Spleen (tissue), 11 donors: Measurements from ENCODE around the gene CSF2RB. TPM values are rescaled to one million over a fixed set of nuclear protein-coding genes. Genes with fewer than 3 reads are reported as not detected.

Experiments used
- DNase-seq: peaks from one replicate; pipeline ENCODE4 v3.0.0-alpha.2; 2020
- H3K27ac ChIP-seq, 8 donors: fragments of 200-600 bp; sonication (generic) in 7 of 8; 1 replicate in 4 of 8; 2 replicates in 4 of 8; pipeline versions ENCODE4 v1.5.0 to v1.8.0; 2016 to 2021; ENCODE audit warnings: inconsistent platforms in 4 of 8, mild to moderate bottlenecking in 4 of 8, moderate library complexity in 1 of 8
- H3K27me3 ChIP-seq, 7 donors: fragments of 200-600 bp; sonication (generic) in 6 of 7; replicated peaks in 1 of 7; 1 replicate in 4 of 7; 2 replicates in 3 of 7; pipeline versions ENCODE4 v1.5.0 to v1.8.0; 2016 to 2021; ENCODE audit warnings: inconsistent platforms in 3 of 7, mild to moderate bottlenecking in 1 of 7
- H3K36me3 ChIP-seq, 6 donors: fragments of 200-600 bp; sonication (generic) in 5 of 6; 1 replicate in 4 of 6; 2 replicates in 2 of 6; pipeline versions ENCODE4 v1.5.0 to v1.8.0; 2016 to 2021; ENCODE audit warnings: inconsistent platforms in 2 of 6
- H3K4me1 ChIP-seq, 6 donors: fragments of 200-600 bp; sonication (generic) in 5 of 6; 1 replicate in 3 of 6; 2 replicates in 3 of 6; pipeline versions ENCODE4 v1.5.0 to v1.8.0; 2016 to 2021; ENCODE audit warnings: inconsistent platforms in 3 of 6
- H3K4me3 ChIP-seq, 8 donors: fragments of 200-600 bp; sonication (generic) in 7 of 8; 1 replicate in 4 of 8; 2 replicates in 4 of 8; pipeline versions ENCODE4 v1.5.0 to v1.8.0; 2016 to 2021; ENCODE audit warnings: inconsistent platforms in 4 of 8, mild to moderate bottlenecking in 4 of 8, moderate library complexity in 2 of 8
- H3K9me3 ChIP-seq, 8 donors: fragments of 200-600 bp; sonication (generic) in 7 of 8; 1 replicate in 4 of 8; 2 replicates in 4 of 8; pipeline versions ENCODE4 v1.5.0 to v1.8.0; 2016 to 2021; ENCODE audit warnings: inconsistent platforms in 4 of 8
- POLR2A ChIP-seq, 3 donors: fragments of 450-650 bp; IDR thresholded peaks; one replicate each; pipeline ENCODE4 v1.5.1; 2017; ENCODE audit warnings: antibody characterized with exemption in 3 of 3, mild to moderate bottlenecking in 1 of 3
- POLR2AphosphoS5 ChIP-seq, 3 donors: sonication (generic); formaldehyde crosslinking; IDR thresholded peaks; one replicate each; pipeline ENCODE4 v1.5.1; 2017; ENCODE audit warnings: antibody characterized with exemption in 3 of 3
- WGBS, 5 donors: extraction: QIAGEN DNeasy Blood & Tissue Kit in 3 of 5; methylation state at CpG; one replicate each; pipeline versions ENCODE4 v1.1.5 to v1.1.7; 2013 to 2018; 5-methylcytosine and 5-hydroxymethylcytosine counted together
- intact Hi-C: fragments of 100-400 bp; cut with DNase I; formaldehyde crosslinking; loops from one replicate; pipeline ENCODE4 v1.15.0; 2023; ENCODE audit warnings: low total_unique reads
- polyA plus RNA-seq, 3 donors: library from polyadenylated mRNA; stranded (reverse); fragments of 200-250 nt; gene quantifications; one replicate each; pipeline ENCODE4 v1.2.1, GENCODE V29; 2013
- total RNA-seq, 7 donors: library from RNA; depleted of rRNA in 3 of 7; stranded (reverse); fragments of >200 nt in 3 of 7; fragmentation: NEBNext Ultra II Directional in 4 of 7; extraction: Animal tissue kit (Norgen Biotek cat#: 25700) in 4 of 7; gene quantifications; one replicate each; pipeline versions ENCODE4 v1.1.0 to v1.2.1, GENCODE V29; 2016 to 2021
- TF ChIP-seq, protein P1 (sequence below), 11 experiments: fragments of 200-600 bp in 7 of 11; fragments of 450-650 bp in 4 of 11; sonication (generic) in 4 of 11; IDR thresholded peaks in 8 of 11; conservative IDR thresholded peaks in 3 of 11; 1 replicate in 7 of 11; 2 replicates in 4 of 11; pipeline versions ENCODE4 v1.4.0 to v1.8.0; 2016 to 2021; ENCODE audit warnings: antibody characterized with exemption in 11 of 11, inconsistent platforms in 4 of 11, mild to moderate bottlenecking in 1 of 11
- donor health status: healthy with polysubstance abuse.
- donor health status: DM: no; HTN: no; CAD: no; lungs with moderate emphysema.
- donor health status: DM: no; HTN: no; CAD: no.
- donor health status: Bipolar disorder and iron deficiency.
- donor health status: healthy.
- donor health status: DM: no; HTN: no; CAD: no.
- donor health status: DM: yes; HTN: yes; CAD: no.

CSF2RB gene
- total and polyA plus RNA-seq, 10 donors = 14.2 to 110 (median 45.9) TPM

DNA sequence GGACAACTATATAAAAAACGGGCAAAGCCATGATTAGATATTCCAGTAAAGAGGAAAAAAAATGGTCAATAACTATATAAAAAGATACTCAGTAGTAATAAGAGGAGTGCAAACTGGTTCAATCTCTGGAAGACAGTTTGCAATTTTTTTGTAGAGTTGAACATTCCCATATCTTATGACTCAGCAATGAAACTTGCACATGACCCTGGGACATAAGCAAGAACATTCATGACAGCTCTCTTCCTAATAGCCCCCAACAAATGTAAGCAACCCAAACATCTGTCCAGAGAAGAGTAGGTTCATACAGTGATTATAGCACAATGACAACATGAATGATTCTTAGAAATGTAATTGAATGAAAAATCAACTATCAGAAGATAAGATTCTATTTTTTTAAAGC, 21.8 kb upstream of the CSF2RB start:
- intact Hi-C loops = no loop called here
- Histone ChIP-seq H3K4me1 (no peaks in the 10 kb centered on the region), H3K4me3 (no peak overlapping the region), H3K27ac (no peak overlapping the region), H3K9me3 (peaks cover 0 to 15% (median 13%) of the 10 kb centered on the region in 8 donors), H3K36me3 (no peaks in the 10 kb centered on the region), H3K27me3 (no peaks in the 10 kb centered on the region)
- TF ChIP-seq, protein P1, sequence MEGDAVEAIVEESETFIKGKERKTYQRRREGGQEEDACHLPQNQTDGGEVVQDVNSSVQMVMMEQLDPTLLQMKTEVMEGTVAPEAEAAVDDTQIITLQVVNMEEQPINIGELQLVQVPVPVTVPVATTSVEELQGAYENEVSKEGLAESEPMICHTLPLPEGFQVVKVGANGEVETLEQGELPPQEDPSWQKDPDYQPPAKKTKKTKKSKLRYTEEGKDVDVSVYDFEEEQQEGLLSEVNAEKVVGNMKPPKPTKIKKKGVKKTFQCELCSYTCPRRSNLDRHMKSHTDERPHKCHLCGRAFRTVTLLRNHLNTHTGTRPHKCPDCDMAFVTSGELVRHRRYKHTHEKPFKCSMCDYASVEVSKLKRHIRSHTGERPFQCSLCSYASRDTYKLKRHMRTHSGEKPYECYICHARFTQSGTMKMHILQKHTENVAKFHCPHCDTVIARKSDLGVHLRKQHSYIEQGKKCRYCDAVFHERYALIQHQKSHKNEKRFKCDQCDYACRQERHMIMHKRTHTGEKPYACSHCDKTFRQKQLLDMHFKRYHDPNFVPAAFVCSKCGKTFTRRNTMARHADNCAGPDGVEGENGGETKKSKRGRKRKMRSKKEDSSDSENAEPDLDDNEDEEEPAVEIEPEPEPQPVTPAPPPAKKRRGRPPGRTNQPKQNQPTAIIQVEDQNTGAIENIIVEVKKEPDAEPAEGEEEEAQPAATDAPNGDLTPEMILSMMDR (IDR thresholded peaks at IDR 0.05 in 8 of 11, conservative IDR thresholded peaks at IDR 0.05 in 3 of 11) = no peak
- no peak for TF ChIP-seq POLR2A (IDR thresholded peaks at IDR 0.05)
- no peak for TF ChIP-seq POLR2AphosphoS5 (IDR thresholded peaks at IDR 0.05)
- DNase-seq = no peak
- WGBS, 5 donors = 69 to 84% (median 77%) methylated on average over 1 of the region's 1 CpG

DNA sequence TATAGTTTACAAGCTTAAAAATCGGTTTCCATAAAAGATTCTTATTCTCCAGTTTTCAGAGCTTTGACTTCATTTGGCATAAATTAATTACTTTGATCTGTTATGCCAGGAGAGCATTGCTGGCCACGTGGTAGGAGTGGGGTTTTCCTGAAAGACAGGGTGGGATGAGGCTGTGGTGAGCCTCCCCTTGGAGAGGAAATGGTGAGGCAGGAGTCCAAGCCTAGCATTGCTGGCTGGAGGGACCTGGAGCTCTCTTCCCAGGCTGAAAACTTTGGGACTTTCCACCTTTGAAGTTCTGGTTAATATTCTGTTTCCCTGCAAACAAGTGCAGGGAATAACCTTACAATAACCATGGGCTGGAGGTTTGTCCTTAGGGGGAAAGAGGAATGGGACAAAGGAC, 21.1 kb upstream of the CSF2RB start:
- no peaks in the 10 kb centered on the region for H3K4me1 ChIP-seq
- no peak for DNase-seq
- H3K9me3 ChIP-seq = peaks cover 0 to 15% (median 13%) of the 10 kb centered on the region in 8 donors
- WGBS, 5 donors = 36 to 49% (median 40%) methylated on average over 2 of the region's 2 CpGs
- intact Hi-C loops = no loop called here
- no peaks in the 10 kb centered on the region for H3K36me3 ChIP-seq
- no peak overlapping the region for H3K4me3 ChIP-seq
- H3K27ac ChIP-seq = no peak overlapping the region
- TF ChIP-seq, protein P1 (IDR thresholded peaks at IDR 0.05 in 8 of 11, conservative IDR thresholded peaks at IDR 0.05 in 3 of 11) = no peak
- no peak for TF ChIP-seq POLR2AphosphoS5 (IDR thresholded peaks at IDR 0.05)
- TF ChIP-seq POLR2A (IDR thresholded peaks at IDR 0.05) = no peak
- H3K27me3 ChIP-seq = no peaks in the 10 kb centered on the region

DNA sequence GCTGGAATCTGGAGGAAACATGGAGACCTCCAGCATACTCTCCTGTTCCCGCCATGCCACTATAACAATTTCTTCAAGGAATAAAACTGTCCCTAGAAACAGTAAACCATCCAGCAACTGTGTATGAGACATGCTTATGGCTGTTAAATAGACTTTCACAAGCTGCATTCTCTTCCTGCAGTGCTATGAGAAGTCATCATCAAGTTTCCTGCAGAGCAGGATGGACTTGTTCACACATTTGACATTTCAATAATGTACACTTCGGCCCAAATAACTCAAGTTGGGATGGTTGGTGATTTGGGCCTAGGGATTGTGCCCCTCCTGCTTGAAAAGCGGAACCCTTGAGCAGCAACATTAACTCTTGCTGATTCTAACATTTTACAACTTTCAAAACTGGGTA, 20.2 kb upstream of the CSF2RB start:
- H3K4me3 ChIP-seq = no peak overlapping the region
- DNase-seq = no peak
- intact Hi-C loops = no loop called here
- no peaks in the 10 kb centered on the region for H3K27me3 ChIP-seq
- H3K36me3 ChIP-seq = no peaks in the 10 kb centered on the region
- H3K9me3 ChIP-seq = peaks cover 0 to 15% (median 13%) of the 10 kb centered on the region in 8 donors
- TF ChIP-seq POLR2A (IDR thresholded peaks at IDR 0.05) (no peak), POLR2AphosphoS5 (IDR thresholded peaks at IDR 0.05) (no peak)
- TF ChIP-seq, protein P1 (IDR thresholded peaks at IDR 0.05 in 8 of 11, conservative IDR thresholded peaks at IDR 0.05 in 3 of 11) = no peak
- no peaks in the 10 kb centered on the region for H3K4me1 ChIP-seq
- 74 to 86% (median 80%) methylated on average over 3 of the region's 3 CpGs for WGBS, 5 donors
- no peak overlapping the region for H3K27ac ChIP-seq

DNA sequence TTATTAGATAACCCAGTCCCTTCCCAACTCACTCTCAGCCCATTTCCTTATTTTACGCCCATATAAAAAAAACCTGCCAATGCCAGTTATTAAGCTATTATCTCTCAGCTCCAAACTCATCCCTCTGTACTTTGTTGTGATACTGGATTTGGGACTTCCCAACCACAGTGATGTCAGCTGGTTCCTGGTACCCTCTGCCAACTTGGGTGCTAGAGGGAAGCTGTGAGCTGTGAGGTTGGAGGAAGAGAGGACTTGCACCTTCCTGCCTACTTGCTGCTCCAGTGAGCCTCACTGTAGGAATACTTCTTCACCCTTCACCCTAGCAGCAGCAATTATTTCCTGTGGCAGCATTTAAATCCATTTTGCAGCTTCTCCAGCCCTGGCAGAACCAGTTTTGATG, 19.2 kb upstream of the CSF2RB start:
- 84 to 97% (median 92%) methylated on average over 1 of the region's 1 CpG for WGBS, 5 donors
- no peaks in the 10 kb centered on the region for H3K27me3 ChIP-seq
- no peak for DNase-seq
- H3K27ac ChIP-seq = no peak overlapping the region
- no peak overlapping the region for H3K4me3 ChIP-seq
- peaks cover 0 to 15% (median 13%) of the 10 kb centered on the region in 8 donors for H3K9me3 ChIP-seq
- intact Hi-C loops = no loop called here
- no peaks in the 10 kb centered on the region for H3K4me1 ChIP-seq
- TF ChIP-seq, protein P1 (IDR thresholded peaks at IDR 0.05 in 8 of 11, conservative IDR thresholded peaks at IDR 0.05 in 3 of 11) = no peak
- TF ChIP-seq POLR2A (IDR thresholded peaks at IDR 0.05) (no peak), POLR2AphosphoS5 (IDR thresholded peaks at IDR 0.05) (no peak)
- no peaks in the 10 kb centered on the region for H3K36me3 ChIP-seq
